Measurements from ENCODE around the gene LIME1.

- TF ChIP-seq SMARCE1 (IDR thresholded peaks at IDR 0.05) = no peak
- TF ChIP-seq GABPA (tag; conservative IDR thresholded peaks at IDR 0.05; ENCODE audit: low read depth) = no peak
- TF ChIP-seq CREM (IDR thresholded peaks at IDR 0.05; ENCODE audit: low read depth) = no peak
Observed at GRCh38 chr20:63706027-63706695, 30.3 kb upstream of the LIME1 start.
